SK-N-MC (cell line): ENCODE measurements around the gene ALS2.

Source experiments
- EZH2 ChIP-seq: fragments of 200-600 bp; sonication (generic); IDR thresholded peaks from one replicate; pipeline ENCODE4 v1.6.1; 2017; ENCODE audit warnings: antibody characterized with exemption
- FOXP2 ChIP-seq: optimal IDR thresholded peaks from 2 replicates; pipeline ENCODE3; 2011; ENCODE audit warnings: mild to moderate bottlenecking, moderate library complexity; ENCODE audit not compliant: insufficient read depth; ENCODE audit errors: extremely low read length, control extremely low read depth
- POLR2AphosphoS5 ChIP-seq: IDR thresholded peaks from 2 replicates; pipeline ENCODE4 v1.6.1; 2012; ENCODE audit warnings: mild to moderate bottlenecking, low read depth, low read length, borderline replicate concordance

- TF ChIP-seq EZH2 (no peak), POLR2AphosphoS5 (no peak), FOXP2 (no peak)
Measured at GRCh38 chr2:201790989-201791388, 10.3 kb upstream of the ALS2 start.
